HepG2 (cell line): ENCODE data around the gene CTRL. TPM values are rescaled to one million over a fixed set of nuclear protein-coding genes. Genes with fewer than 3 reads are reported as not detected.

Experiments used
- ATF7 ChIP-seq, 2 experiments: fragments of 450-650 bp in 1 of 2; sonication (generic) in 1 of 2; formaldehyde crosslinking in 1 of 2; IDR thresholded peaks; 2 replicates each; pipeline versions ENCODE4 v1.4.0 to v1.6.1; 2016 to 2020; ENCODE audit warnings: antibody characterized with exemption in 1 of 2, mild to moderate bottlenecking in 1 of 2, missing genetic modification reagents in 1 of 2
- BRD4 ChIP-seq: sonication (generic); formaldehyde crosslinking; IDR thresholded peaks from 2 replicates; pipeline ENCODE4 v1.4.0; 2020; ENCODE audit warnings: missing genetic modification reagents
- CCDC6 ChIP-seq: sonication (generic); formaldehyde crosslinking; IDR thresholded peaks from 2 replicates; pipeline ENCODE4 v1.8.1; 2022; ENCODE audit warnings: mild to moderate bottlenecking, missing genetic modification reagents, moderate library complexity
- DZIP1 ChIP-seq: sonication (generic); formaldehyde crosslinking; IDR thresholded peaks from 2 replicates; pipeline ENCODE4 v1.5.0; 2020; ENCODE audit warnings: mild to moderate bottlenecking, missing genetic modification reagents
- E2F2 ChIP-seq: sonication (generic); formaldehyde crosslinking; IDR thresholded peaks from 2 replicates; pipeline ENCODE4 v1.4.0; 2020; ENCODE audit warnings: missing genetic modification reagents, borderline replicate concordance
- E2F5 ChIP-seq: sonication (generic); formaldehyde crosslinking; conservative IDR thresholded peaks from 2 replicates; pipeline ENCODE4 v1.4.0; 2020; ENCODE audit warnings: missing genetic modification reagents
- ISL2 ChIP-seq: sonication (generic); formaldehyde crosslinking; IDR thresholded peaks from 2 replicates; pipeline ENCODE4 v1.5.0; 2020; ENCODE audit warnings: missing genetic modification reagents
- NONO ChIP-seq, 2 experiments: fragments of 450-650 bp in 1 of 2; sonication (generic) in 1 of 2; formaldehyde crosslinking in 1 of 2; IDR thresholded peaks in 1 of 2; conservative IDR thresholded peaks in 1 of 2; 2 replicates each; pipeline versions ENCODE4 v1.6.1 to v1.8.0; 2017 to 2022; ENCODE audit warnings: mild to moderate bottlenecking in 1 of 2, missing genetic modification reagents in 1 of 2, moderate library complexity in 1 of 2
- PPARG ChIP-seq: conservative IDR thresholded peaks from 2 replicates; pipeline ENCODE4 v1.6.1; 2016; ENCODE audit warnings: missing biosample characterization, missing genetic modification reagents
- RAD21 ChIP-seq: fragments of 450-650 bp; formaldehyde crosslinking; IDR thresholded peaks from 2 replicates; pipeline ENCODE4 v1.5.0; 2020; ENCODE audit warnings: mild to moderate bottlenecking
- RFXANK ChIP-seq: IDR thresholded peaks from 2 replicates; pipeline ENCODE4 v1.6.1; 2016
- ZMYM4 ChIP-seq: sonication (generic); formaldehyde crosslinking; IDR thresholded peaks from 2 replicates; pipeline ENCODE4 v1.8.1; 2023; ENCODE audit warnings: mild to moderate bottlenecking, missing genetic modification reagents
- ZNF121 ChIP-seq: sonication (generic); formaldehyde crosslinking; IDR thresholded peaks from 2 replicates; pipeline ENCODE4 v1.5.0; 2020; ENCODE audit warnings: mild to moderate bottlenecking, missing genetic modification reagents
- ZNF333 ChIP-seq: sonication (generic); formaldehyde crosslinking; IDR thresholded peaks from 2 replicates; pipeline ENCODE4 v1.4.0; 2020; ENCODE audit warnings: mild to moderate bottlenecking, missing genetic modification reagents, borderline replicate concordance
- ZNF337 ChIP-seq: sonication (generic); formaldehyde crosslinking; IDR thresholded peaks from 2 replicates; pipeline ENCODE4 v1.5.1; 2020; ENCODE audit warnings: missing genetic modification reagents, low read depth, mild to moderate bottlenecking, borderline replicate concordance
- ZNF646 ChIP-seq: sonication (generic); formaldehyde crosslinking; IDR thresholded peaks from 2 replicates; pipeline ENCODE4 v1.9.0; 2021; ENCODE audit warnings: mild to moderate bottlenecking, missing genetic modification reagents
- polyA plus RNA-seq, 8 experiments: library from polyadenylated mRNA; depleted of rRNA in 3 of 8; stranded (reverse) in 7 of 8; unstranded in 1 of 8; fragments of >200 nt; fragmentation: Illumina TruSeq in 4 of 8; extraction: Trizol in 4 of 8; gene quantifications; 2 replicates each; pipeline versions ENCODE4 v1.2.1 to v1.2.3, GENCODE V29; 2011 to 2016; ENCODE audit warnings: low read depth in 4 of 8, missing spikeins in 1 of 8, mixed read lengths in 1 of 8; ENCODE audit not compliant: insufficient read depth in 1 of 8
- total RNA-seq, 5 experiments: library from RNA; depleted of rRNA; stranded (reverse); fragments of >200 nt; fragmentation: Illumina TruSeq; extraction: Trizol; gene quantifications; 2 replicates each; pipeline ENCODE4 v1.2.3, GENCODE V29; 2016; ENCODE audit warnings: low read depth in 1 of 5

Gene CTRL
- total and polyA plus RNA-seq, 2 of the 13 experiments (the other 11 are each of a cell fraction or from before 2014, with no cell fraction given), result 1.9 to 2.7 TPM

GRCh38 chr16:67968400-67969253 is 37.0 kb upstream of the CTRL start, which contains the start of gene SLC12A4 (continued):
- TF ChIP-seq ZNF646 (CRISPR knock-in tag) (0 out of 2 replicates have a peak, but pooled peaks have one; percentile 3), BRD4 (no peak; the same call in 1 of the 2 replicates), E2F2 (CRISPR knock-in tag) (0 out of 2 replicates have a peak, but pooled peaks have one; percentile 29), ATF7 (IDR thresholded peaks at IDR 0.05) (no peak), ATF7 (CRISPR knock-in tag; IDR thresholded peaks at IDR 0.05) (peak; percentile 94), CCDC6 (CRISPR knock-in tag) (peak; percentile 56; the same call in 1 of the 2 replicates), PPARG (CRISPR knock-in tag) (peak; percentile 67), NONO (IDR thresholded peaks at IDR 0.05) (no peak), NONO (CRISPR knock-in tag; conservative IDR thresholded peaks at IDR 0.05) (peak; percentile 60), ZMYM4 (CRISPR knock-in tag) (peak; percentile 65), RAD21 (CRISPR knock-in tag) (peak; percentile 5; the same call in 1 of the 2 replicates), RFXANK (CRISPR knock-in tag) (no peak), DZIP1 (CRISPR knock-in tag) (peak; percentile 33; the same call in 1 of the 2 replicates), ISL2 (CRISPR knock-in tag) (0 out of 2 replicates have a peak, but pooled peaks have one; percentile 35), ZNF333 (CRISPR knock-in tag) (peak; percentile 83; the same call in 1 of the 2 replicates), ZNF121 (CRISPR knock-in tag) (peak; percentile 99), ZNF337 (0 out of 2 replicates have a peak, but pooled peaks have one; percentile 30), E2F5 (peak; percentile 88)
